Inferior parietal cortex (tissue), 1 donor: ENCODE results near the gene RNASE4.
"Not testable (repeated sequence)": the region's sequence is repeated elsewhere in the genome, so short reads cannot be mapped to it uniquely, and the experiment has no call there.

ENCODE experiments used
- DNase-seq: peaks from one replicate; pipeline ENCODE4 v3.0.0-alpha.2; 2016; ENCODE audit errors: extremely low spot score

Gene RNASE4

GRCh38 chr14:20698934-20699333 is 14.6 kb downstream of the RNASE4 start:
- no peak for DNase-seq

- DNase-seq, result no peak
These were observed 15.6 kb downstream of the RNASE4 start for GRCh38 chr14:20699931-20700330.

DNA sequence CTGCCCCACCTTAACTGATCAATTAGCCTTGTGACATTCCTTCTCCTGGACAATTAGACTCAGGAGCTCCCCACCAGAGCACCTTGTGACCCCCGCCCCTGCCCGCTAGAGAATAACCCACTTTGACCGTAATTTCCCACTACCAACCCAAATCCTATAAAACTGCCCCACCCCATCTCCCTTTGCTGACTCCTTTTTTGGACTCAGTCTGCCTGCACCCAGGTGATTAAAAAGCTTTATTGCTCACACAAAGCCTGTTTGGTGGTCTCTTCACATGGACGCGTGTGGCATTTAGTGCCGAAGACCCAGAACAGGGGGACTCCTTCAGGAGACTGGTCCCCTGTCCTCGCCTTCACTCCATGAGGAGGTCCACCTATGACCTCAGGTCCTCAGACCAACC is 16.6 kb downstream of the RNASE4 start:
- not testable (repeated sequence) for DNase-seq

DNA sequence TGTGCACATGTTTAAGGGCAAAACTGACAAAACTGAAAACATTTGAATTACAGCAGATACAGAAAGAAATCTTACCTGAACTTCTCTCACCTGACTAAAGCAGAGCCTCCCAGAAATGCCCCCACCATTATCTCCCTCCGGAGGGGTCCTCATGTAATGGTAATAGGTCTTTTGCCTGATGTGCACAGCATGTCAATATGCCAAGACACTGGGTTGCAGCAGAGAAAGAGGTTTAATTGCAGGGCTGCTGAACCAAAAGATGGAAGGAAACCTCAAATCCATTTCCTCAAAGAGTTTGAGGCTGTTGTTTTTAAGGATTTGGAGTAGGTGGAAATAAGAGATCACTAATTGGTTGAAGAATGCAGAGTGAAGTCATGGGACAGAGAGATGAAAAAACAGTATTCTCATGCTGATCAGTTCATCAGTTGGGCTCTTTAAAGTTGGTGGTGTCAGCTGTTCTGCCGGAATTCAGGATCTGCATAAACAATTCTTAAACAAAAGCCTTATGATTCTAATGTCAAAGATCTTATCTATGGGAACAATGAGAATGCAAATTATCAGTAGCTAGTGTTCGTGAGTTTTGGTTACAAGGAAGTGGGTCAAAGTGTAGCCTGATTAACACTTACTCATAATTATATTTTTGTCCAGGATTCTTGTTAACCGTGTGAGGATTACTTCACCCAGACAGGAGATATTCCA is 22.4 kb downstream of the RNASE4 start:
- no peak for DNase-seq

GRCh38 chr14:20707622-20708021 is 23.3 kb downstream of the RNASE4 start:
- DNase-seq, result no peak

GRCh38 chr14:20711261-20711660 is 26.9 kb downstream of the RNASE4 start:
- no peak for DNase-seq

DNA sequence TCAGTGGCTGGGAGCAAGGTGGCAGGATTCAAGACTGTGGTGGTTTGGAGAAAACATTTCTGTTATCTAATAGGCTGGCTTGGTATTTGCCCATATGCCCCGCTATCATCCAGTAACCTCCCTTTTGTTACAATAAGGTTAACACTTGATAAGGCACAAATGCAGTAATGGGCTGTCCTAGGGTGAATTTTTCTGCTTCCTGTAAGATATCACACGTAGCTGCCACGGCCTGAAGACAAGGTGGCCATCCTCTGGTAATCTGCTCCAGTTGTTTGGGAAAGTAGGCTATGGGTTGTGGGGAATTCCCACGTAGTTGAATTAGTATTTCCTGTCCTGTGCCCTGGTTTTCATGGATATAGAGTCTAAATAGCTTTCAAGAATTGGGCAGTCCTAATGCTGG is 27.3 kb downstream of the RNASE4 start:
- no peak for DNase-seq

DNA sequence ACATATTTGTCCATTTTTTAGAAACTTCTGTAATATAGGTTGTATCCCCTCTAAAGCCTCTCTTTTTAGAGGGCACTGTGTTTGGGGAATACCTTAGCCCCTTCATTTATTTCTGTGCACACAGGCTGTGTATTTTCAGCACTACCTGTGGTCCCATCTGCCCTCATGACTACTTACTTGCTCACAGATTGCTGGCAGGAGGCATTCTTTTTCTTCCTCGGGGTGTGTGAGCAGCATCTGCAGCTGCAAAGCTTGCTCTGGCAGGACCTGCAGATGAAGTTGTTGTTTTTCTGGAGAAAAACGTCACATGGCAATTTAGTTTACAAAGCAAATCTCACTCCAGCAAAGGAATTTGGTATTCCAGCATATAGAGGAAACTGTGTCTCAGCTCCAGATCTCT is 28.5 kb downstream of the RNASE4 start:
- no peak for DNase-seq

DNA sequence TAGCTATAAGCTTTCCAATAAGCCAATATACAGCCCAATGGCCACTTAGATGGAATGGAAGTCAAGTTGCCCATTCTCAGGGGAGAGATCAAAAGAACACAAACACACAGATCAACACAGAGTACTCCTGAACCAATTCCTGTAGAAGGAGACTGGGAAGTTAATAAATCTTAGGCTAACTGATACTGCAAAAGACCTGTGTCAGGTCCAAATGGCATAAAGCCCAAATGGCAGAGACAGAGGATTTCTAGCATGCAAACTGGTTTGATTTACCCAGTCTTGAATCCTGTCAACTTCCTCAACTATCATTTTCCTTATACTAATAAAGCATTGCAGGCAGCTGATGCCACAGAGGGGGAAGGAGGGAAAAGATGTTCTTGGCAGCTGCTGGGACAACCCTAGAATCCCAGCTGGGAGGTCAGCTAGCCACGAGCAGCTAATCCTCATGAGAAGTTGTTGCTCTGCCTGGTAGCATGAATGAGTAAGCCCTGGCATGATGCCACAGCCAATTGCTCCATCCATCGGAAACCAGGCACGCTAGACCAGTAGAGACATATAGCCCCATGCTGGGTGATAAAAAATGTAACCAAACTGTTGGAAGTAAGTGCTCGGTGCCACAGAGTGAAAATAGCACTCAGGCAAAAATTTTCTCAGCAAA is 30.4 kb downstream of the RNASE4 start:
- peak; percentile 22 for DNase-seq

DNA sequence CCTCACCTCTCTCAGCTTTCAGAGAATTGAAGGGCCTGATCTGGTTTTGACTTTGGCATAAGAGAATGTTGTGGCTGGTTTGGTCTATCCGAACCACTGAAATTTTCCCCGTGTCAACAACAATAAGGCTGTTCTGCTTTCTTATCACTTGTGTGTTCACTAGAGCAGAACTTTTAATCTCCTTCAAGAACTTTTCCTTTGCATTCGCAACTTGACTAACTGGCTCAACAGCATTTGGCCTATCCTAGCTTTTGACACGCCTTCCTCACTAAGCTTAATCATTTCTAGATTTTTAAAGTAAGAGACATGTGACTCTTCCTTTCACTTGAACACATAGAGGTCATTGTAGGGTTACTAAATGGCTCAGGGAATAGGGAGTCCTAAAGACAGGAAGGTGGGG is 35.4 kb downstream of the RNASE4 start:
- no peak for DNase-seq

- no peak for DNase-seq
These were observed 36.4 kb downstream of the RNASE4 start for GRCh38 chr14:20720741-20721140.

GRCh38 chr14:20722016-20722415 is 37.7 kb downstream of the RNASE4 start:
- no peak for DNase-seq

GRCh38 chr14:20723488-20723887 is 39.1 kb downstream of the RNASE4 start:
- no peak for DNase-seq

DNA sequence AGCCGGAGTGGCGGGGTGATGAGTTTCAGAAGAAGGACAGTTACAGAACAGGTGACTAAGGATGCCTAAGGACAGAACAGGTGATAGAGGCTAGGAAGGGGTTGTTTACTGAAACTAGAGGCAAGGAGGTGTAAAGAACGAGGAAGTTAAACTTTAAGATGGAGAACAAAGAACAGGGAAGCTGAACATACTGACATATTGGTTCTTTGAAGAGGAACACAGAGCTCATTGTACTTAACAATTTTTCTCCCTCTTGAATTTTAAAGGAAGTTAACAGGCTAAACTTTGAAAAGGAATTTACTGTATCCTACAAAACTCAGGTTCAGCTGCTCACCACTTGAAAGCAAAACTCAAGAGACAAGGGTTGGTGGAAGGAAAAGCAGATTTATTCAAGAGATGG is 41.8 kb downstream of the RNASE4 start:
- not testable (repeated sequence) for DNase-seq

DNA sequence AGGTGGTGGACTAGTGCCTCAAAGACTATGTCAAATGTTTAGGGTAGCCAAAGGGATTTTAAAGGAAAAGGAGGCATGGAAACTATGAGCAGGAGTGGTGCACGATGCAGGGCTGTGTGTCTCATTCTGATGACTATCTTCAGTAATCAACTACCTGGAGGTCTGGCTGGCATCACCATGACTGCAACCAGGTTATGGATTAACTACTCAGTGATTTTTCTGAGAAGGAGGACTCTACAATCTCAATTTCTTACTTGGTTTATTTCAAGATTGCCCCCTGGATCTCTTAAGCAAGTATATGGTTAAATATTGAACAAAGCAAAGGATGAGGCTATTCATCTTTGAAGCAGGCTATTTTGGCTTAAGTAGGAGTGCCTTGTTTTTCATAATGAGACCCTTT is 42.2 kb downstream of the RNASE4 start:
- no peak for DNase-seq

DNA sequence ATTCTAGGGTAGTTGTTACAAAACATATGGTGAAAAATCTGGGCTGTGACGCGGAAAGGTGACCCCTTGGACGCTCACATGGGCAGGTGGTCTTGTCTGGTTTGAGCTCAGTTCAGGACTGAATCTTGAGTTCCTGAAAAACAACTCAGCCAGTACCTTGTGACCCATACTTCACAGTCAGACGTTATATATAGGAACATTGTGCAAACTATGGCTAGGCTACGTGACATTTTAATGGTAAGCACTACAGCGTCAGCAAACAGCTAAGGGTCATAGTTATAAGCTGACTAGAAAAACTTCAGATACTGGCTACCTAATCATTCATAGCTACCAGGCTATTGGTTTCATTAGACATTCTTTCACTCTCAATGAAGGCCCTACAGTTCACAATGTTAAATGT is 46.5 kb downstream of the RNASE4 start:
- no peak for DNase-seq

DNA sequence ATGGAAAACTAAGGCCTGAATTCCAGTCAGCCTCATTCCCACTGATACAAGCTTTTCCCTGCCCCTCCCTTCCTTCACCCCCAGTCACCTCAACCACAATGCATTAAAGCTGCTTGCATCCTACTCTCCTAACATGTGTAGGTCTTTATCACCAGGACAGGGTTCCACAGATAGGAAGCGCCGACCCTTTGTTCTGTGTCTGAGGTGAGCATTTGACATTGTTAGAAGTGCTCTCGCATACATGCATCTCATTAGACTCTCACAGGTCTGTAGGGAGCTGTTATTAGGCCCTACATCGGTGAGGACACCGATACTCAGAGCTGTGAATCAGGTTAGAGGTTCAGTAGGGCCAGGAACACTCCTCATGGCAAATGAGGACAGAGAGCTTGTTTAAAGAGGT is 48.1 kb downstream of the RNASE4 start:
- DNase-seq, result no peak

DNA sequence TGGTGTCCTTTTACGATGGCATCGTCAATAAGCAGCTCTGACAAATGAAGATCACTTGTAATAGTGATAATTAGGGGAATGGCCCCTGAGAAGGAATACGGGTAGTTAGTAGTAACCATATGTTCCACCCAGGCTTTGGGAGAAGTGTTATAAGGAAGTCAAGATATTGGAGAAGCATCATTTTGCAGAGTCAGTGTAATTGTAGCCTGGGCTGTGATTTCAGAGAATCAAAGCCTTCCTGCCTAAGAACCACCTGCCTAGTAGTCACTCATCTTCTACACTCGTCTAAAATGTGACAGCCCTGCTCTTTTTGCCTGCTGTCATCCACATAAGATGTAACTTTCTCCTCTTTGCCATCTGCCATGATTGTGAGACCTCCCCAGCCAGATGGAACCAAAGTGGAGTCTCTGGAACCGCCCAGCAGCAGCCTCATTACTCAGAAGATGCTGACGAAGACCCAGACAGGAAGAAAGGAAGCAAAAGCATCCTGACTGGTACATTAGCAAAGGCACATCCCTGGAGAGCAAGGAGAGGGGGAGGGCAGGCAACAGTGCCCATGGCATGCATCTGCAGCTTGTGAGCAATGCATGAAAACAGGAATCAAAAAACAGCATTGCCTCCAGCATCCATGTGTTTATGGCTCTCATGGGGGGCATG is 48.7 kb downstream of the RNASE4 start:
- no peak for DNase-seq

- no peak for DNase-seq
These were observed 49.5 kb downstream of the RNASE4 start for GRCh38 chr14:20733684-20734429.

- no peak for DNase-seq
These were observed 50.1 kb downstream of the RNASE4 start for GRCh38 chr14:20734430-20734806.

DNA sequence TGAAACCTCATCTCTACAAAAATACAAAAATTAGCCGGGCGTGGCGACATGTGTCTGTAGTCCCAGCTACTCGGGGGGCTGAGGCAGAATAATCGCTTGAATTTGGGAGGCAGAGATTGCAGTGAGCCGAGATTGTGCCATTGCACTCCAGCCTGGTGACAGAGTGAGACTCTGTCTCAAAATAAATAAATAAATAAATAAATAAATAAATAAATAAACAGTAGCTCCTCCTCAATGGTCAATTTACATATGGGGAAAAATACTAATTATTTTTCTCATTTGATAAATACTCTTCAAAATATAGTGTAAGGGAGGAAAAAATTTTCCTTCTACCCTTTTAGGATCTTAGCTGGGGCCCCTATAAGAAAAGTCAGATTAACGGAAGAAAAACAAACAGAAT is 53.9 kb downstream of the RNASE4 start:
- DNase-seq, result not testable (repeated sequence)

DNA sequence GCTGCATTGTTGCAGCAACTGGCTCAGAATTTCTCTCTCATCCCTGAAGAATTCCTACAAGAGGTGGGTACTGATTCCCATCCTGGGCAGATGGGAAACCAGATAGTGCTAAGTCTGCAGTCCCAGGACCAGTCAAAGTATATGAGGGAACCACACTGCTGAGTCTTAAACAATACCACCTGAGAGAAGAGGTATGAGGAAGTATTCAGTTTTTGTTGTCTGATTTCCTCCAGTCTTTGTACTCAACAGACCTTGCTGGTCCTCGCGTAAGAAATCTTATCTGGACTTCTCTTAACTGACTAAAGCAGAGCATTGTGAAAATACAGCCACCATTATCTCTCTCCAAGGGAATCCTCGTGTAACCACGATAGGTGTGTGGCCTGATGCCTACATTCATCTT is 57.8 kb downstream of the RNASE4 start:
- DNase-seq, result no peak

DNA sequence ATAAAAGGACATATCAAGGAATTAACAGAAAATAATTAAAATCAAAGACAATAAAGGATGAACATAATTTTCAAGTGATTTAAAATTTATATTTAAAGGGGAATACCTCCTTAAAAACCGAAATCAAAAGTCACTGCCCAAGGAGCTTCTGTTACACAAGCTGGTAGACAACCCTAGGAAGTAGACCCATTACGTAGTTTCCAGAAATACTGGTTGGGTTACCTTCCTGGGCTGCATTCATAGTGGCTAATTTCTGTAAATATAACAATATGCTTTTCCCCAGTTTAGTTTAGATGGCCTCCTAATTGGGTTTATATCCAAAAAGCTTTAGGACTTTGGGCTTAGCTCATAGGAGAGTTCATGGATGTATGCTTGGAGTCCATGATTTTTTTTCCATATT is 59.2 kb downstream of the RNASE4 start:
- DNase-seq, result no peak
